Astrocyte (in vitro differentiated cells and primary cell): ENCODE measurements around the gene COX10.

Experiments used
- CTCF ChIP-seq: IDR thresholded peaks from 2 replicates; pipeline ENCODE4 v1.5.1; 2011; ENCODE audit warnings: low read depth, mild to moderate bottlenecking, inconsistent platforms, low read length, moderate library complexity; ENCODE audit not compliant: insufficient read depth
- EZH2 ChIP-seq: IDR thresholded peaks from 2 replicates; pipeline ENCODE4 v1.6.1; 2012; ENCODE audit warnings: mild to moderate bottlenecking, low read length, inconsistent platforms; ENCODE audit not compliant: insufficient read depth

- TF ChIP-seq CTCF = no peak
- TF ChIP-seq EZH2 = no peak
Measured at GRCh38 chr17:14061666-14062560, 7.4 kb upstream of the COX10 start.
